Pancreas (tissue), 10 donors: ENCODE results near the gene LGALS3BP. TPM values are rescaled to one million over a fixed set of nuclear protein-coding genes. Genes with fewer than 3 reads are reported as not detected.

Experiments
- ATAC-seq, 4 donors: fragments of 200-7000 bp; cut with Tn5 transposase; one replicate each; pipeline versions ENCODE4 v1.8.0 to v1.9.1; 2020; ENCODE audit warnings: mild to moderate bottlenecking in 4 of 4, moderate library complexity in 4 of 4
- DNase-seq, 6 donors: peaks; one replicate each; pipeline ENCODE4 v3.0.0-alpha.2; 2020
- FAIRE-seq: peaks from 2 replicates; lab custom pipeline; 2012; peaks lifted over from hg19 to GRCh38; lab: Jason Lieb, UNC
- H3K27ac ChIP-seq, 4 donors: fragments of 200-600 bp; sonication (generic); 1 replicate in 3 of 4; 2 replicates in 1 of 4; pipeline versions ENCODE4 v1.5.0 to v1.8.0; 2020
- H3K27me3 ChIP-seq, 4 donors: fragments of 200-600 bp; one replicate each; pipeline ENCODE4 v1.8.0; 2021
- H3K36me3 ChIP-seq, 3 donors: fragments of 200-600 bp; sonication (generic) in 1 of 3; one replicate each; pipeline versions ENCODE4 v1.5.0 to v1.8.0; 2020 to 2021
- H3K4me1 ChIP-seq, 3 donors: fragments of 200-600 bp; one replicate each; pipeline ENCODE4 v1.8.0; 2021
- H3K4me3 ChIP-seq, 4 donors: fragments of 200-600 bp; sonication (generic) in 2 of 4; one replicate each; pipeline versions ENCODE4 v1.5.0 to v1.8.0; 2020 to 2021
- H3K9me3 ChIP-seq, 4 donors: fragments of 200-600 bp; one replicate each; pipeline ENCODE4 v1.8.0; 2021
- WGBS, 2 donors: extraction: QIAGEN DNeasy Blood & Tissue Kit; methylation state at CpG; one replicate each; pipeline ENCODE4 v1.1.7; 2013; 5-methylcytosine and 5-hydroxymethylcytosine counted together
- intact Hi-C, 3 donors: fragments of 100-400 bp; cut with DNase I; formaldehyde crosslinking; loops; one replicate each; pipeline versions ENCODE4 v1.11.1 to v1.14.2; 2022
- polyA plus RNA-seq, 2 donors: library from polyadenylated mRNA; stranded (reverse); fragments of 200-250 nt; gene quantifications; one replicate each; pipeline ENCODE4 v1.2.3, GENCODE V29; 2013
- total RNA-seq, 6 donors: library from RNA; stranded (reverse); fragmentation: NEBNext Ultra II Directional in 4 of 6; extraction: Animal tissue kit (Norgen Biotek cat#: 25700) in 4 of 6; gene quantifications; one replicate each; pipeline versions ENCODE4 v1.2.1 to v1.2.4, GENCODE V29; 2021 to 2023
- TF ChIP-seq, protein P1 (sequence below), 4 donors: fragments of 200-600 bp; sonication (generic) in 3 of 4; IDR thresholded peaks; one replicate each; pipeline versions ENCODE4 v1.5.0 to v1.8.0; 2021; ENCODE audit warnings: antibody characterized with exemption in 4 of 4
- donor health status: healthy with polysubstance abuse.
- donor health status: DM: no; HTN: no; CAD: no; lungs with moderate emphysema.
- donor health status: DM: no; HTN: no; CAD: no.
- donor health status: control.
- donor health status: control.
- donor health status: Bipolar disorder and iron deficiency.
- donor health status: DM: yes; HTN: yes; CAD: no.
- donor health status: DM: no; HTN: no; CAD: no.
- donor health status: DM: no; HTN: no; CAD: no.
- donor health status: DM: yes; HTN: yes; CAD: no.

The LGALS3BP gene
- total and polyA plus RNA-seq, 8 donors = 35.3 to 169 (median 77.2) TPM

DNA sequence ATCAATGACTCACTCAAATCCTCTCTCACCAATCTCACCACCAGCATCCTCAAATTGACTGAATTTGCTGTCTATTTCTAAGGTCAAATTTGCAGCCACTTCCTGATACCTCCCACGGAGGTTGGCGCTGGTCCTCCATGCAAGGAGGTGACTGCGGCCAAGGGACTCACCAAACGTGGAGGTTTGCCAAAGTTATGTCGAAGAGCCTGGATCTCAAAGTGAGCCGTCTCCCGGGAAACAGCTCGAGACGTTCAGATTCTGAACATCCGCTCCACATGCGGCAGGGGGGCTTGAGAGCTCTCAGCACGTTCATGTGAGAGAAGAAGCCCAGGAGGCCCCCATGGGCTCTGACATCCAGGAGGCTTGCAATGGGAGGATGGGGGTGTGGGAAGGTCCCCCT is 22.6 kb downstream of the LGALS3BP start:
- TF ChIP-seq, protein P1, sequence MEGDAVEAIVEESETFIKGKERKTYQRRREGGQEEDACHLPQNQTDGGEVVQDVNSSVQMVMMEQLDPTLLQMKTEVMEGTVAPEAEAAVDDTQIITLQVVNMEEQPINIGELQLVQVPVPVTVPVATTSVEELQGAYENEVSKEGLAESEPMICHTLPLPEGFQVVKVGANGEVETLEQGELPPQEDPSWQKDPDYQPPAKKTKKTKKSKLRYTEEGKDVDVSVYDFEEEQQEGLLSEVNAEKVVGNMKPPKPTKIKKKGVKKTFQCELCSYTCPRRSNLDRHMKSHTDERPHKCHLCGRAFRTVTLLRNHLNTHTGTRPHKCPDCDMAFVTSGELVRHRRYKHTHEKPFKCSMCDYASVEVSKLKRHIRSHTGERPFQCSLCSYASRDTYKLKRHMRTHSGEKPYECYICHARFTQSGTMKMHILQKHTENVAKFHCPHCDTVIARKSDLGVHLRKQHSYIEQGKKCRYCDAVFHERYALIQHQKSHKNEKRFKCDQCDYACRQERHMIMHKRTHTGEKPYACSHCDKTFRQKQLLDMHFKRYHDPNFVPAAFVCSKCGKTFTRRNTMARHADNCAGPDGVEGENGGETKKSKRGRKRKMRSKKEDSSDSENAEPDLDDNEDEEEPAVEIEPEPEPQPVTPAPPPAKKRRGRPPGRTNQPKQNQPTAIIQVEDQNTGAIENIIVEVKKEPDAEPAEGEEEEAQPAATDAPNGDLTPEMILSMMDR (IDR thresholded peaks at IDR 0.05) = no peak
- intact Hi-C loops = no loop called here
- FAIRE-seq = no peak
- ATAC-seq = peak; percentile 48 to 71 (median 52)
- DNase-seq = peak in 3 of 6 donors; percentile 56 to 65 (median 59)
- H3K27me3 ChIP-seq = no peaks in the 10 kb centered on the region
- H3K9me3 ChIP-seq = no peaks in the 10 kb centered on the region
- peak overlapping the region in 1 of 4 donors; percentile 16 for H3K27ac ChIP-seq
- H3K36me3 ChIP-seq = no peaks in the 10 kb centered on the region
- H3K4me1 ChIP-seq = no peaks in the 10 kb centered on the region
- WGBS, 2 donors = 53 to 54% methylated on average over 12 of the region's 12 CpGs
- no peak overlapping the region for H3K4me3 ChIP-seq

DNA sequence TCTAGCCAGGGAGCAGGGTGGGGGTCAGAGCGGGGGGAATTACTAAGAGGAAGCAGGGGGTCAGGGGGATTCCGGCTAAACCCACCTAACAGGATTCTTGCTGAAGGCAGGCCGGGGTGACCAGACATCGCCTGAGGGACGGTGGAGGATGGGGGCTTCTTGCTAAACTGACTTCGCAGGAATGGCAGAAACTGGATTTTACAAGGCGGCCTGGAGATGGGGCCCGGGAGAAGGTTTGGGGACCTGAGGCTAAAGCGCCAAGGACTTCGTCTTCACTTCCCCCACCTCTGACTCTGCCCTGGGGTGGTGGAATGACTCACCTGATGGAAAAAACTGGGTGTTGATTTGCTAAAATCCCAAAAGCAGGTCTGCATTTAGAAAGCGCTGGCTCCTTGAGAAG is 23.5 kb downstream of the LGALS3BP start:
- WGBS, 2 donors = 85 to 90% methylated on average over 11 of the region's 11 CpGs
- Histone ChIP-seq H3K4me1 (no peaks in the 10 kb centered on the region), H3K27me3 (no peaks in the 10 kb centered on the region), H3K4me3 (no peak overlapping the region), H3K27ac (no peak overlapping the region), H3K36me3 (no peaks in the 10 kb centered on the region), H3K9me3 (no peaks in the 10 kb centered on the region)
- TF ChIP-seq, protein P1 (IDR thresholded peaks at IDR 0.05) = no peak
- FAIRE-seq = no peak
- intact Hi-C loops = no loop called here
- ATAC-seq = no peak
- DNase-seq = peak in 1 of 6 donors; percentile 23

DNA sequence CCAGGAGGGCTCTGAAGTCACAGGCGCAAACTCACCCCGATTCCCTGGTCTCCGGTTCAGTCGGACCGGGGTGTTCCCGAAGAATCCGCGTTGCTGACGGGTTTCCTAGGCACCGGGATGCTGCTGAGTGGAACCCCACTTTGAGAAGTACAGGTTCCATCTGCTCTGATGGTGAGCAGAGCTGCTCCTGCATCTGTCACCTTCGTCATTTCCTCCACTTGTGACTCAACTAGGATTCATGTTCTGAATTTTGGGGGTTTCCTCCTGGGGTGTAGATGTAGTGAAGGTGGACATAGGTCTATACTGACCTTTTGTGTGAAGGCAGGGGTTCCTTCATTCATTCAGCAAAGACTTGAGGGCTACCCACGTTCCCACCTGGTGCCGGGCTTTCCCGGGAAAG is 25.0 kb downstream of the LGALS3BP start:
- WGBS, 2 donors = 81 to 88% methylated on average over 14 of the region's 14 CpGs
- Histone ChIP-seq H3K27me3 (no peaks in the 10 kb centered on the region), H3K4me1 (no peaks in the 10 kb centered on the region), H3K4me3 (no peak overlapping the region), H3K27ac (no peak overlapping the region), H3K36me3 (no peaks in the 10 kb centered on the region), H3K9me3 (no peaks in the 10 kb centered on the region)
- FAIRE-seq (no peak), ATAC-seq (no peak), DNase-seq (peak in 1 of 6 donors; percentile 28)
- intact Hi-C loops = no loop called here
- TF ChIP-seq, protein P1 (IDR thresholded peaks at IDR 0.05) = no peak

DNA sequence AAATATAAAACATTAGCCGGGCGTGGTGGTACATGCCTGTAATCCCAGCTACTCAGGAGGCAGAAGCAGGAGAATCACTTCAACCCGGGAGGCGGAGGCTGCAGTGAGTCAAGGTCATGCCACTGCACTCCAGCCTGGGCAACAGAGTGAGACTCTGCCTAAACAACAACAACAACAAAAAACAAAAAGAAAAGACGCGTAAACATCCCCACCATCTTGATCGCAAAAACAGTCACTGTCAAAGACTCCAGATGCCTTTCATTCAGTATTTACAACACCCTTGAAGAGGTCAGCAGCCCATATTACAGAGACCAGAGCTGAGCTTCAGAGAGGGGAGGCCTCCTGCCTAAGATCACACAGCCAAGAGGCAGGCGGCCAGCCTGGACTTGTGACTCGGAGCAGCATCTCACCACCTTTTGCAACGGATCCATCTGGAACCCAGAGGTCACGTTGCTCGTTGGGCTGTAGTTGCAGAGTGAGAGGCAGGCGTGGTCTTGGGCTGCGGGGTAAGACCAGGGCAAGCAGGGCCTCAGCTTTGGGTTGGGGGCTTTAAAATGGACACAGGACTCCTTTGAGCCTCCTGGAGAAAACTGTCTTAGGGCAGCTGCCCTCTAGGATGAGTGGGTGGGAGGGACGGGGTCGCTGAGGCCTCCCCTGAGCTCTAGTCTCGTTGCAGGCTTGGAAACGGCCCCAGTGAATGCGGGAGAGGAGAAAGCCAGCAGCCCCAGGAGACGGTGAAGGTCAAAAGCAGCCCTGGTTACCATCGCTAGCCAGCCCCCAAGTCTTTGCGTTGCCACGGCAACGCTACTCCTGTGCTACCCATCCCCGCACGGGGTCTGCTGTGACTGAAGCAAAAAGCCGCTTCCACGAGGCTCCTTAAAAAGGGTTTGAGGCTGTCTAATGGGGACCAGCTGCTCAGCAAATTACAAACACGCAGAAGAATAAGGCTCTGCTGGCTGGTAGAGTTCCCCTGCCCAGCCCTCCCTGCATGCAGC is 26.1 kb downstream of the LGALS3BP start:
- intact Hi-C loops = no loop called here
- no peak for FAIRE-seq

More for the DNA sequence above, 26.1 kb downstream of the LGALS3BP start:
- no peak overlapping the region for H3K4me3 ChIP-seq
- 81 to 82% methylated on average over 28 to 29 of the region's 29 CpGs for WGBS, 2 donors
- ATAC-seq (no peak), DNase-seq (peak in 1 of 6 donors; percentile 46)
- TF ChIP-seq, protein P1 (IDR thresholded peaks at IDR 0.05) = no peak
- no peak overlapping the region for H3K27ac ChIP-seq
- H3K9me3 ChIP-seq = no peaks in the 10 kb centered on the region
- no peaks in the 10 kb centered on the region for H3K4me1 ChIP-seq
- no peaks in the 10 kb centered on the region for H3K27me3 ChIP-seq
- no peaks in the 10 kb centered on the region for H3K36me3 ChIP-seq
